Measurements from ENCODE around the gene NRF1.
"Not testable (repeated sequence)": the region's sequence is repeated elsewhere in the genome, so short reads cannot be mapped to it uniquely, and the experiment has no call there.

Gene NRF1

GRCh38 chr7:129784783-129785684 is 173.5 kb downstream of the NRF1 start:
- no peak for DNase-seq

- DNase-seq: peak; percentile 48
Measured at GRCh38 chr7:129785685-129786514, 174.4 kb downstream of the NRF1 start.

DNA sequence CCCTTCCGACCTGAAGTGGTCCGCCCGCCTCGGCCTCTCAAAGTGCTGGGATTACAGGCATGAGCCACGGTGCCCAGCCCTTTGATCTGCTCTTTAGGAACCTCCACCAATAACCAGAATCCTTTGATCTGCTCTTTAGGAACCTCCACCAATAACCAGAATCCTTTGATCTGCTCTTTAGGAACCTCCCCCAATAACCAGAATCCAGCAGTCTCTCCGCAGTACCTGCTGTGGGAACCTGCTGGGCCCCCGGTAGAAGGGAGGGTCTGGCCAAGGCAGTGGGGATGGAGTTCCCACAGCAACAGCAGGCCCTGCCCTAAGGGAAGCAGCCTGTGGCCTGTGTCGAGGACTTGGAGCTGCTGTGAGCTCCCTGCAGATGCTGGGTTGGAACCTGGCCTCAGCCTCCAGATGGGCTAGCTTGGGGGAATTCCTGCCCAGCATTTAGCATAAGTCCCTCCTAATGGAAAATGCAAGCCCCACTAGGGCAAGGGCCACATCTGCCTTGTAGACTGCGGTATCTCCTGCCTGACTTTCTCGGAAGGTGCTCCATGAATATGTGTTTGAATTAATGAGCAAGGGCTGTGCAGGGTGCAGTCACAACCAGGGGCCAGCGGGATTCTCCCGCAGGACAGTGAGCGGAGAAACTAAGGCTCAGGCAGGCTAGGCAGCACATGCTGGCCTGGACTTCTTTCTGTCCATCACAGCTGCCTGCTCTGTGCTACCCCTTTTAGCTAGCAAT is 175.5 kb downstream of the NRF1 start:
- DNase-seq: peak; percentile 52

DNA sequence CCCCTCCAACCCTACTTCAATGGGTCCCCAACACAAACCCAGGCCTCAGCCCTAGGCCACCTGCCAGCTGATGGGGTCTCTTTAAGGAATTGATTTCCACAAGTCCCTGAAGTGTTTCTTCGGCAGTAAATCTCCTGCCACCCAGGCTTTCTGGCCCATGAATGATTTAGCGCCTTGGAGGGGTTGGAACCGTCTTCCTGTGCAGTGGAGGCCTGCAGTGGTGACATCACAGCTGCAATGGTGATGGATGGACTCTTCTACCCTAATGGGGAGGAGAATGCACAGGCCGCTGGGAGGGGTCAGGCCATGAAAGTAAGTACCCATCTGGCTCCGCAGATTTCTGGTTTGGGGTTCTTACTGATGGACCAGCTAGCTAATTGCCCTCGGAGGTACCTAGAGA is 177.5 kb downstream of the NRF1 start:
- no peak for DNase-seq

- DNase-seq: peak; percentile 34
Measured at GRCh38 chr7:129789652-129790051, 178.1 kb downstream of the NRF1 start.

- DNase-seq: no peak
Measured at GRCh38 chr7:129790136-129790535, 178.6 kb downstream of the NRF1 start.

GRCh38 chr7:129792721-129793120 is 181.2 kb downstream of the NRF1 start:
- no peak for DNase-seq

- no peak for DNase-seq
Measured at GRCh38 chr7:129793506-129794310, 182.2 kb downstream of the NRF1 start.

GRCh38 chr7:129794461-129794860 is 182.9 kb downstream of the NRF1 start:
- DNase-seq: not testable (repeated sequence)

DNA sequence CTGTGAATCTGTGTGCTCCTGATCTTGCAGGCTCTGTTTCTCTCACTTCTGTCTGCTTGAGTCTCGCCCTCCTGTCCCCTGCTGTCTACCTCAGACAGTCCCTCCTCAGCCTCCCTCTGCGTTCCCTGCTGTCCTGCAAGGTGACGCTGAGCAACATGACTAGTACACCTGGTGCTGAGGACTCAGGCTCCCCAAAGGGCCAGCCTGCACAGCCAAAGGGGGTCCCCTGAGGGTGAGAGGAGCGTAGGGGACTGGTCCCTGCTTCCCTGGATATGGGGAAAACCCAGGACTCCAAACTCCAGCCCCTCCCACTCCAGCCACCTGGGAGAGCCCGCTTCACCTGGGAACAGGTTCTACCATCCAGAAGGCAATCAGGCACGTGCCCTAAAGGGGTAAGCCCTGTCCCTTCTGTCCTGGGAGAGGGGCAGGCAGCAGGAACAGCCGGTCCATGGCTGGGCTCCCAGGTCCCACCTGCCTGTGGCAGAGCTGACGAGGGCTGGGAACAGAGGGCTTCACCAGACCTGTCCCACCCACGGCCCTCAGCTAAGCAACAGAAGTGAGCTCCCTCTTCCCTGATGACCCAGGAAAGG is 184.8 kb downstream of the NRF1 start:
- no peak for DNase-seq

DNA sequence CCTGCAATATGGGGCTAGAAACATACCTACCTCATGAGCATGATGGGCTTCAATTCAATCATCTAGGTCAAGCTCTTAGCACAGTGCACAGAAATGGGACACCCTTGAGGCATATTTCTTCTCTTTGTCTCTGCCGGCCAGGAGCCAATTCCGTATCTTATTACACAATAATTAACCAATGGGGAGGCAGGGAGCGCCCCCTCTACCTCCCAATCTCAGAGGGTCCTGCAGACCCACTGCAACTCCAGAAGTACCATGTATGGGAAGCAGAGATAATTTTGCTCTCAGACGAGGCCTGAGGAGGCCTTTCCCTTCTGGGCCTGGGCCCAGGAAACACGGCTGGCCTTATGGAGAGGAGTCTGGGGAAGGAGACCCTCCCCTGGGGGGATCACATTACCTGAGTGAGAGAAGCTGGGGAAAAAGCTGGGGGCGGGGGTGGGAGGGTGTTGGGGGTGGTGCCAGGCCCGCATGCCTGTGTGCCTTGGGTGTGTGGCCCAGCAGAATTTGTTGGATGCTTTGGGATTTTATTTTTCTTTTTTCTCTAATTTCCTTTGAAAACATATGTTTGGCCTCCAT is 185.8 kb downstream of the NRF1 start:
- peak; percentile 79 for DNase-seq

GRCh38 chr7:129798616-129799349 is 187.3 kb downstream of the NRF1 start:
- DNase-seq: no peak

GRCh38 chr7:129799350-129799955 is 187.9 kb downstream of the NRF1 start:
- DNase-seq: no peak

- DNase-seq: no peak
Measured at GRCh38 chr7:129800901-129801300, 189.4 kb downstream of the NRF1 start.

GRCh38 chr7:129801882-129802281 is 190.4 kb downstream of the NRF1 start:
- DNase-seq: peak; percentile 56

GRCh38 chr7:129803546-129804081 is 192.1 kb downstream of the NRF1 start:
- no peak for DNase-seq

DNA sequence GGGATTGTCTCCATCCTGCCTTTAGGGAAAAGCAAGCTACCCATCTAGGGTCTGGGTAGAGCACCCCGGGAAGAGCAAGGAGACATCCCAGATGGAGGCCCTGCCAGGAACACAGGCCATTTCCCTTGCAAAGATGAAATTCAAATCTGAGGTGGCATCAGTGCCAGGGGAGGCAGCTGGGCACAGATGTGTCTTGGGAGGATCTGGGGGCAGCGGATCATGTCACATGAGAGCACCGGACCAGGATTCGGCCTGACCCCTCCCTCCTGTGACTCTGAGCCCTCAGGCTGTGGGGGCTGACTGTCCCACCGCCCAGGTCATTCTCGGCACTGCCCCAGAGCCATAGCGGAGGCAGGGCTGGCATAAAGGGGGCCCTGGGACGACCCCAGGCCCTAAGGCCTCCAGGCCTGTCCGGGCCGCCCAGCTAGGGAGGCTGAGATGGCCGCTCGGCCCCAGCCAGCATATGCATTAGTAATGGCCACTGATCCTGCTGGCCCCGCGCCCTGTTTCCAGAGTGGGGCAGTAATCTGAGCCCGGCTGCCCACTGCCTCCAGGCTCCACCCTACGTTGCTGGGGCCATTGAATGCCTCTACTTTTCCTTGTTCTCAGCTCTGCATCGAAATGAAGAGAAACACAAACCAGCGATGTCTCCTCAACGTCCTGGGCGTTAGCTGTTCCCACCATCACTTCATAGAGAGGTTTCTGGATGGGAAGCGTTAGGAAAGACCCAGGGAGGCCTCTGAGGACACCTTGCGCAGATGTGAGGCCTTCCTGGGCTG is 192.8 kb downstream of the NRF1 start:
- no peak for DNase-seq

DNA sequence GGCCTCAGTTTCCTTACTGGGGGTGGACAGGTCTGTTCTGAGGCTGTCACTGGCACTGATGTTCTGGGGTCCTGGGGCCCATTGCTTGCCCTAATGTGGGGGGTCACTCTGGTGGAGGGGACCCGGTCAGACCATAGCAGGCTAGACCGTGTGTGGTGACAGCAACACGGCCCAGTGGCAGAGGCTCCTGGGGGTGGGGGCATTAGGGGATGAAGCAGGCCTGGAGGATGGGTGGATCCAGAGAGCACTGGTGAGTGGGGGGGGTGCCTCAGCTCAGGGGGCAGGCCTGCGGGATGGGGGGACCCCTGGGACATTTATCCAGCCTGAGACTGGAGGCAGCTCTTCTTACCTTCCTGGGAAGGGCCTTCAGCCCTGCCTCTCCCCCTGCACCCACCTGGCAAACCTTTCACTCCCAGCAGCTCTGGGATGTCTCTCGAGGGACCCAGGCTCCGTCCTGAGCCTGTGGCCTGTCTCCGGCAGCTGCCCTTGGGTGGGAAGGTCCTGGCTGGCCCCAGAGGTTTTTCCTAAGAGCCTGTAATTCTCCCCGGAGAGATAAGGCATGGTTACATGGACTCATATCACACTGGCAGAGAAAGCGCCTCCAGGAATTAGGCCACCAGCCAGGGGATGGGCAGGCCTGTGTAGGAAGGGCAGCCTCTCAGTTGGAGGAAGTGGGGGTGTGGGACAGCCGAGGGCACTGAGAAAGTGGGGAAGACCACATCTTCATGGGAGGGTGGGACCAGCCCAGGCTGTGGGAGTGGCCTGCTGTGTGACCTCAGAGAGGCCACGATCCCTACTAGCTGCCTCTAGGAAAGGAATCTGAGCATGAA is 193.6 kb downstream of the NRF1 start:
- no peak for DNase-seq
